Small intestine (tissue), 7 donors: ENCODE measurements around the gene SLC22A5. TPM values are rescaled to one million over a fixed set of nuclear protein-coding genes. Genes with fewer than 3 reads are reported as not detected.

Experiments
- DNase-seq, 2 donors: peaks; one replicate each; pipeline versions ENCODE4 v3.0.0 to v3.0.0-alpha.2; 2013
- FAIRE-seq: peaks from 2 replicates; lab custom pipeline; 2012; peaks lifted over from hg19 to GRCh38; lab: Jason Lieb, UNC
- H3K27ac ChIP-seq, 3 donors: one replicate each; pipeline ENCODE4 v1.5.1; 2013; ENCODE audit warnings: low read length in 2 of 3, mild to moderate bottlenecking in 2 of 3, control low read depth in 1 of 3, inconsistent platforms in 1 of 3, low read depth in 1 of 3, moderate library complexity in 1 of 3
- H3K27me3 ChIP-seq, 3 donors: one replicate each; pipeline ENCODE4 v1.6.1; 2013; ENCODE audit warnings: low read length in 3 of 3, inconsistent platforms in 1 of 3; ENCODE audit not compliant: control insufficient read depth in 3 of 3, insufficient read depth in 3 of 3
- H3K36me3 ChIP-seq, 3 donors: one replicate each; pipeline ENCODE4 v1.6.1; 2013; ENCODE audit warnings: low read length in 3 of 3, inconsistent platforms in 1 of 3, low read depth in 1 of 3, mild to moderate bottlenecking in 1 of 3, moderate library complexity in 1 of 3; ENCODE audit not compliant: control insufficient read depth in 3 of 3, insufficient read depth in 2 of 3
- H3K4me1 ChIP-seq, 3 donors: one replicate each; pipeline ENCODE4 v1.6.1; 2013; ENCODE audit warnings: low read length in 2 of 3, inconsistent platforms in 1 of 3, low read depth in 1 of 3, mild to moderate bottlenecking in 1 of 3, moderate library complexity in 1 of 3; ENCODE audit not compliant: control insufficient read depth in 3 of 3, insufficient read depth in 2 of 3
- H3K4me3 ChIP-seq, 3 donors: one replicate each; pipeline ENCODE4 v1.5.1; 2013; ENCODE audit warnings: low read length in 3 of 3, control low read depth in 1 of 3, inconsistent platforms in 1 of 3, low read depth in 1 of 3, mild to moderate bottlenecking in 1 of 3, moderate library complexity in 1 of 3
- H3K9me3 ChIP-seq, 2 donors: one replicate each; pipeline ENCODE4 v1.6.1; 2013; ENCODE audit warnings: low read depth in 1 of 2, low read length in 1 of 2; ENCODE audit not compliant: control insufficient read depth in 2 of 2, insufficient read depth in 1 of 2
- WGBS, 3 donors: extraction: QIAGEN DNeasy Blood & Tissue Kit; methylation state at CpG; one replicate each; pipeline ENCODE4 v1.1.7; 2013; 5-methylcytosine and 5-hydroxymethylcytosine counted together
- polyA plus RNA-seq, 4 donors: library from polyadenylated mRNA; stranded (reverse) in 3 of 4; unstranded in 1 of 4; fragments of 200-250 nt in 3 of 4; fragments of 120-200 nt in 1 of 4; gene quantifications; one replicate each; pipeline versions ENCODE4 v1.2.1 to v1.2.3, GENCODE V29; 2013
- donor health status: healthy with polysubstance abuse.
- donor health status: control.
- donor health status: control.
- donor health status: Bipolar disorder and iron deficiency.
- donor health status: healthy.

SLC22A5 gene
- polyA plus RNA-seq, 4 donors: 9.4 to 37.8 (median 21.9) TPM

DNA sequence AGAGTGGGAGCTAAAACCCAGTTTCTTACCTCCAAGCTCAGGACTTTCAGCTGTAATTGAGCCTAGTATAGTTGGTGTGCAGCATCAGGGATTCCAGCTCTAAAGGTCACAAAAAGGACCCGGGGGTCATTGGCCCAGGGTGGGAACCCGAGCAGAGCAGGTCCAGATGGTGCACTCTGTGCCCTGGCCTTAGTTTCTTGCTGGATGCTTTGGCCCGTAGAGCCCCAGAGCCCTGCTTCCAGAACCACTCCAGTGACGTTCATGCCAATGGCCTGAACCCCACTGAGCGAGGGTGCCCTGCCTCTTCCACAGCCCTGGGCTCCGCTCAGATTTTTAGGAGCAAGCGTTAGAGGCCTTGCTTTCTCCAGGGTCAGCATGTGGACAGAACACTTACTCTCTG lies 8.2 kb downstream of the SLC22A5 start:
- no peaks in the 10 kb centered on the region for H3K27me3 ChIP-seq
- no peak for FAIRE-seq
- no peaks in the 10 kb centered on the region for H3K9me3 ChIP-seq
- WGBS, 3 donors: 75 to 87% (median 80%) methylated on average over 7 of the region's 7 CpGs
- peaks cover 0 to 11% (median 2%) of the 10 kb centered on the region in 3 donors for H3K4me1 ChIP-seq
- no peak for DNase-seq
- H3K4me3 ChIP-seq: no peak overlapping the region
- no peak overlapping the region for H3K27ac ChIP-seq
- H3K36me3 ChIP-seq: peaks cover 0 to 57% (median 0%) of the 10 kb centered on the region in 3 donors

GRCh38 chr5:132378580-132378979 lies 9.1 kb downstream of the SLC22A5 start:
- Histone ChIP-seq H3K4me3 (no peak overlapping the region), H3K27me3 (no peaks in the 10 kb centered on the region), H3K9me3 (no peaks in the 10 kb centered on the region), H3K36me3 (peaks cover 0 to 56% (median 0%) of the 10 kb centered on the region in 3 donors), H3K27ac (no peak overlapping the region), H3K4me1 (peaks cover 0 to 9% (median 2%) of the 10 kb centered on the region in 3 donors)
- FAIRE-seq (no peak), DNase-seq (no peak)
- 89 to 93% (median 90%) methylated on average over 3 of the region's 3 CpGs for WGBS, 3 donors

- no peak for FAIRE-seq
- WGBS, 3 donors: 37 to 76% (median 59%) methylated on average over 6 of the region's 6 CpGs
These were observed 10.5 kb downstream of the SLC22A5 start for GRCh38 chr5:132380047-132380446.

GRCh38 chr5:132380741-132381140 lies 11.2 kb downstream of the SLC22A5 start:
- no peak overlapping the region for H3K27ac ChIP-seq
- H3K4me1 ChIP-seq: peaks cover 0 to 8% (median 0%) of the 10 kb centered on the region in 3 donors
- H3K36me3 ChIP-seq: peaks cover 0 to 62% (median 2%) of the 10 kb centered on the region in 3 donors
- FAIRE-seq: no peak
- H3K4me3 ChIP-seq: no peak overlapping the region
- H3K27me3 ChIP-seq: no peaks in the 10 kb centered on the region
- no peak for DNase-seq
- 86 to 90% (median 87%) methylated on average over 2 of the region's 2 CpGs for WGBS, 3 donors
- no peaks in the 10 kb centered on the region for H3K9me3 ChIP-seq

More at GRCh38 chr5:132380047-132380446, 10.5 kb downstream of the SLC22A5 start:
- peaks cover 0 to 4% (median 0%) of the 10 kb centered on the region in 3 donors for H3K4me1 ChIP-seq
- peak; percentile 54 to 66 for DNase-seq
- no peak overlapping the region for H3K27ac ChIP-seq
- peaks cover 0 to 58% (median 2%) of the 10 kb centered on the region in 3 donors for H3K36me3 ChIP-seq
- no peaks in the 10 kb centered on the region for H3K9me3 ChIP-seq
- no peak overlapping the region for H3K4me3 ChIP-seq
- no peaks in the 10 kb centered on the region for H3K27me3 ChIP-seq

- H3K27ac ChIP-seq: no peak overlapping the region
- FAIRE-seq: no peak
- WGBS, 3 donors: 90 to 99% (median 96%) methylated on average over 1 of the region's 1 CpG
These were observed 12.1 kb downstream of the SLC22A5 start for GRCh38 chr5:132381614-132382013.

GRCh38 chr5:132383261-132383660 lies 13.8 kb downstream of the SLC22A5 start:
- H3K9me3 ChIP-seq: no peaks in the 10 kb centered on the region
- H3K36me3 ChIP-seq: peaks cover 0 to 54% (median 2%) of the 10 kb centered on the region in 3 donors
- H3K27ac ChIP-seq: no peak overlapping the region
- 60 to 98% (median 94%) methylated on average over 1 of the region's 1 CpG for WGBS, 3 donors
- no peaks in the 10 kb centered on the region for H3K27me3 ChIP-seq
- H3K4me3 ChIP-seq: no peak overlapping the region
- H3K4me1 ChIP-seq: peaks cover 5 to 31% (median 7%) of the 10 kb centered on the region in 3 donors
- DNase-seq (no peak), FAIRE-seq (no peak)

More at GRCh38 chr5:132381614-132382013, 12.1 kb downstream of the SLC22A5 start:
- no peaks in the 10 kb centered on the region for H3K9me3 ChIP-seq
- H3K27me3 ChIP-seq: no peaks in the 10 kb centered on the region
- no peak overlapping the region for H3K4me3 ChIP-seq
- peaks cover 0 to 62% (median 2%) of the 10 kb centered on the region in 3 donors for H3K36me3 ChIP-seq
- H3K4me1 ChIP-seq: peaks cover 0 to 16% (median 0%) of the 10 kb centered on the region in 3 donors
- DNase-seq: no peak

- Histone ChIP-seq H3K4me3 (no peak overlapping the region), H3K9me3 (no peaks in the 10 kb centered on the region), H3K36me3 (peaks cover 0 to 52% (median 2%) of the 10 kb centered on the region in 3 donors), H3K27me3 (no peaks in the 10 kb centered on the region), H3K27ac (no peak overlapping the region), H3K4me1 (peaks cover 5 to 38% (median 12%) of the 10 kb centered on the region in 3 donors)
- FAIRE-seq (no peak), DNase-seq (no peak)
- 91 to 93% (median 93%) methylated on average over 5 of the region's 5 CpGs for WGBS, 3 donors
These were observed 14.5 kb downstream of the SLC22A5 start for GRCh38 chr5:132383984-132384383.

DNA sequence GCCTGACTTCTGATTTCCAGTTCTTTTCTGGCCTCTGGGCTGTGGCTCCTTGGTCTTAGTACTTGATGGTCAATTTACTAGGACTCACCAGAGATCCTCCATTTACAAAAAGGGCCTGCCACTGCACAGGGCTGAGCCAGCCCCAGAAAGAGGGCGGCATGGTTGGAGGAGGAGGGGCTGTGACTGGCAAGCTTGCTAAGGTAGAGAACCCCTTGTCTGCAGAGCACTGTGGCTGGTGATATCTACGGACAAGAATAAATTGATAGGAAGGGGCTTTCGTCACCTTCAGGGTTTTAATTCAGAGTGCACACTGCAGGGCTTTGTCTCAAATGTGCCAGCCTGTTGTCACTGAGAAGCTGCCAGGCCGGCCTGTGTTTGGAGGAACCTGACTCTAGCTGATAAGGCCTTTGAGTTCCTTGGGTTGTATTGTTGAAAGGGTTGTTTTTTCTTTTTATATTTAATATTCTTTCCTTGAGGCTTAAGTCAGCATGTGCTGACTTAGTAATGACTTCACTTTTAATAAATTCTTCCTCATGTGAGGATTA lies 15.1 kb downstream of the SLC22A5 start:
- DNase-seq (no peak), FAIRE-seq (no peak)
- Histone ChIP-seq H3K36me3 (peaks cover 0 to 54% (median 5%) of the 10 kb centered on the region in 3 donors), H3K9me3 (no peaks in the 10 kb centered on the region), H3K4me3 (no peak overlapping the region), H3K27me3 (no peaks in the 10 kb centered on the region), H3K4me1 (peaks cover 5 to 38% (median 16%) of the 10 kb centered on the region in 3 donors), H3K27ac (no peak overlapping the region)
- WGBS, 3 donors: 87 to 90% (median 90%) methylated on average over 4 of the region's 4 CpGs
